Measurements from ENCODE around the gene MYH6. TPM values are rescaled to one million over a fixed set of nuclear protein-coding genes. Genes with fewer than 3 reads are reported as not detected.

The MYH6 gene
- total and polyA plus RNA-seq, 2 donors (not counting 3 experiments of a cell fraction or from before 2014, with no cell fraction given) = not detected

DNA sequence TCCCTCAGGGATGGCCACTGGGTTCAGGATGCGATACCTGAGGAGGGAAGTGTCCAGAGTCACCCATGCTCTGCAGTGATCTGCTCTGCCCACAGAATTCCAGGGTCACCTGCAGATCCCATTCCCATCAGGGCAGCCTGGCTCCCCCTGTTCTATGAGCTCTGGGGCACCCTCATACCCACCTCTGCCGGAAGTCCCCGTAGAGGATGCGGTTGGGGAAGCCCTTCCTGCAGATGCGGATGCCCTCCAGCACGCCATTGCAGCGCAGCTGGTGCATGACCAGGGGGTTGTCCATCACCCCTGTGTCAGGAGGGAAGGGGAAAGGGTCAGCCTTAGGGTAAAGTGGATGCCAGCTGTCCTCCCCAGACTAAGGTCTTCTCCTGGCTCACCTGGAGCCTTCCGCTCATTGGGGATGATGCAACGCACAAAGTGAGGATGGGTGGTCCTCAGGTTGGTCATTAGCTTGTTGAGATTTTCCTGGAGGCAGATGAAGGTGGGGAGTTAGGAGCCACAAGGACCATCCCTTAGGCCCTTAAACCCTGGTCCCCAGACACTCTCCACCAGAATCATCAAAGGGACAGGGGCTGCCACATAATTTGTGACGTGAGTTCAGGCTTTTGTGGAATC lies 11.2 kb downstream of the MYH6 start:
- TF ChIP-seq MYC (IDR thresholded peaks at IDR 0.05; ENCODE audit: low read depth, low read length) (no peak), POLR2A (IDR thresholded peaks at IDR 0.05; ENCODE audit: low read depth, low read length) (no peak), EZH2 (IDR thresholded peaks at IDR 0.05; ENCODE audit: borderline replicate concordance, low read depth, low read length, severe bottlenecking) (no peak), GATA2 (IDR thresholded peaks at IDR 0.05; ENCODE audit: insufficient read depth, insufficient read length, low read depth, low read length) (no peak), POLR2AphosphoS5 (IDR thresholded peaks at IDR 0.05; ENCODE audit: insufficient read depth, low read depth, low read length) (no peak), JUN (IDR thresholded peaks at IDR 0.05; ENCODE audit: borderline replicate concordance, insufficient read depth, insufficient read length, low read depth) (no peak), FOS (IDR thresholded peaks at IDR 0.05; ENCODE audit: borderline replicate concordance, insufficient read depth, low read length) (no peak)
- TF ChIP-seq, protein P1, sequence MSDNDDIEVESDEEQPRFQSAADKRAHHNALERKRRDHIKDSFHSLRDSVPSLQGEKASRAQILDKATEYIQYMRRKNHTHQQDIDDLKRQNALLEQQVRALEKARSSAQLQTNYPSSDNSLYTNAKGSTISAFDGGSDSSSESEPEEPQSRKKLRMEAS (IDR thresholded peaks at IDR 0.05; ENCODE audit: insufficient read depth, insufficient read length) = no peak
- TF ChIP-seq, protein P2, sequence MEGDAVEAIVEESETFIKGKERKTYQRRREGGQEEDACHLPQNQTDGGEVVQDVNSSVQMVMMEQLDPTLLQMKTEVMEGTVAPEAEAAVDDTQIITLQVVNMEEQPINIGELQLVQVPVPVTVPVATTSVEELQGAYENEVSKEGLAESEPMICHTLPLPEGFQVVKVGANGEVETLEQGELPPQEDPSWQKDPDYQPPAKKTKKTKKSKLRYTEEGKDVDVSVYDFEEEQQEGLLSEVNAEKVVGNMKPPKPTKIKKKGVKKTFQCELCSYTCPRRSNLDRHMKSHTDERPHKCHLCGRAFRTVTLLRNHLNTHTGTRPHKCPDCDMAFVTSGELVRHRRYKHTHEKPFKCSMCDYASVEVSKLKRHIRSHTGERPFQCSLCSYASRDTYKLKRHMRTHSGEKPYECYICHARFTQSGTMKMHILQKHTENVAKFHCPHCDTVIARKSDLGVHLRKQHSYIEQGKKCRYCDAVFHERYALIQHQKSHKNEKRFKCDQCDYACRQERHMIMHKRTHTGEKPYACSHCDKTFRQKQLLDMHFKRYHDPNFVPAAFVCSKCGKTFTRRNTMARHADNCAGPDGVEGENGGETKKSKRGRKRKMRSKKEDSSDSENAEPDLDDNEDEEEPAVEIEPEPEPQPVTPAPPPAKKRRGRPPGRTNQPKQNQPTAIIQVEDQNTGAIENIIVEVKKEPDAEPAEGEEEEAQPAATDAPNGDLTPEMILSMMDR (IDR thresholded peaks at IDR 0.05; ENCODE audit: extremely low read depth in 1 of 2, insufficient read depth in 1 of 2, low read depth in 1 of 2, low read length in 2 of 2) = no peak
- no peaks in the 10 kb centered on the region for H3K9me1 ChIP-seq (replicated peaks; ENCODE audit: control insufficient read depth, extremely low read depth, insufficient read depth, low read length)
- no peak overlapping the region for H3K27ac ChIP-seq (ENCODE audit: insufficient read depth, low read depth, low read length)
- H3K4me1 ChIP-seq (ENCODE audit: control insufficient read depth, extremely low read depth, insufficient read depth, low read length) = no peaks in the 10 kb centered on the region
- H3K9ac ChIP-seq (replicated peaks; ENCODE audit: extremely low read depth, insufficient read depth, low read length) = no peak overlapping the region
- no peaks in the 10 kb centered on the region for H3K79me2 ChIP-seq (ENCODE audit: control insufficient read depth, insufficient read depth, low read length)
- no TSS peak for BruUV-seq (replicated peaks)
- no peaks in the 10 kb centered on the region for H3K36me3 ChIP-seq (ENCODE audit: control insufficient read depth in 2 of 2, extremely low read depth in 1 of 2, insufficient read depth in 2 of 2, low read length in 2 of 2)
- H3K27me3 ChIP-seq (ENCODE audit: control insufficient read depth in 2 of 2, insufficient read depth in 2 of 2, low read length in 2 of 2) = no peaks in the 10 kb centered on the region
- H3K4me2 ChIP-seq (ENCODE audit: insufficient read depth, low read length) = no peak overlapping the region
- dilution Hi-C loops (cut with MboI; ENCODE audit: extremely low pct_ligation_motif_present, low sequenced_read_pairs) (no loop called here), intact Hi-C loops (cut with micrococcal nuclease) (no loop called here)
- H3K4me3 ChIP-seq (replicated peaks in 1 of 3; ENCODE audit: insufficient read depth in 1 of 3, low read depth in 1 of 3, low read length in 3 of 3) = no peak overlapping the region
- no peak for FAIRE-seq
- no peak for DNase-seq (ENCODE audit: low read depth, low spot score)
- no peaks in the 10 kb centered on the region for H4K20me1 ChIP-seq (replicated peaks; ENCODE audit: control insufficient read depth, extremely low read depth, insufficient read depth, low read length)
- H3K9me3 ChIP-seq (replicated peaks; ENCODE audit: control insufficient read depth, insufficient read depth, low read length) = no peaks in the 10 kb centered on the region
- ChIA-PET CTCF (interaction anchor here (1.3 kb wide), 1 partner anchor 14 kb away, joined by 4 read pairs; no protein-coding TSS in a partner anchor), POLR2A (no interaction called here)
- no peak overlapping the region for H2AFZ ChIP-seq (ENCODE audit: low read depth, low read length)

Measured in endothelial cell of umbilical vein (primary cell).